OCI-LY7 (cell line): Measurements from ENCODE around the gene RFPL2.
"Not testable (repeated sequence)": the region's sequence is repeated elsewhere in the genome, so short reads cannot be mapped to it uniquely, and the experiment has no call there.

Source experiments
- EZH2phosphoT487 ChIP-seq: fragments of 200-600 bp; sonication (generic); IDR thresholded peaks from 2 replicates; pipeline ENCODE4 v1.6.1; 2018; ENCODE audit warnings: low read depth, borderline replicate concordance, mild to moderate bottlenecking, mixed run types, antibody characterized with exemption, low read length, moderate library complexity, mixed read lengths
- TF ChIP-seq, protein P1 (sequence below): fragments of 200-600 bp; sonication (generic); conservative IDR thresholded peaks from 2 replicates; pipeline ENCODE4 v1.5.1; 2014; ENCODE audit warnings: mild to moderate bottlenecking, antibody characterized with exemption, low read length, moderate library complexity, mixed read lengths

DNA sequence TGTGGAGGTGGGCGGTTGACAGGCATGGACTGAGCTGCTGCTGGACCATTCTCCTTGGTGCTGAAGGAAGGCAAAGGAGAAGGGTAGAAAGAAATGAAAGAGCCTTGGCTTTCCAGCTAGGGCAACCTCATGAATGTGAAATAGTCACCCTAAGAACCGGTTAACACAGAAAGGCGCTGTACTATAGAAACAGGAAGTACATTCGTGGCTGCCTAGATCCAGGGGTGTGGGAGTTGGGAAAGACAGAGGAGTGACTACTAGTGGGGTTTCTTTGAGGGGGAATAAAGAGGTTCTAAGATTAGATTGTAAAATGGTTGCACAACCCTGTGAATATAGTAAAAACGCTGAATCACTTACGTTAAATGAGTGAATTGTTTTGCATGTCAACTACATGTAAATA is 53.2 kb downstream of the RFPL2 start:
- TF ChIP-seq, protein P1, sequence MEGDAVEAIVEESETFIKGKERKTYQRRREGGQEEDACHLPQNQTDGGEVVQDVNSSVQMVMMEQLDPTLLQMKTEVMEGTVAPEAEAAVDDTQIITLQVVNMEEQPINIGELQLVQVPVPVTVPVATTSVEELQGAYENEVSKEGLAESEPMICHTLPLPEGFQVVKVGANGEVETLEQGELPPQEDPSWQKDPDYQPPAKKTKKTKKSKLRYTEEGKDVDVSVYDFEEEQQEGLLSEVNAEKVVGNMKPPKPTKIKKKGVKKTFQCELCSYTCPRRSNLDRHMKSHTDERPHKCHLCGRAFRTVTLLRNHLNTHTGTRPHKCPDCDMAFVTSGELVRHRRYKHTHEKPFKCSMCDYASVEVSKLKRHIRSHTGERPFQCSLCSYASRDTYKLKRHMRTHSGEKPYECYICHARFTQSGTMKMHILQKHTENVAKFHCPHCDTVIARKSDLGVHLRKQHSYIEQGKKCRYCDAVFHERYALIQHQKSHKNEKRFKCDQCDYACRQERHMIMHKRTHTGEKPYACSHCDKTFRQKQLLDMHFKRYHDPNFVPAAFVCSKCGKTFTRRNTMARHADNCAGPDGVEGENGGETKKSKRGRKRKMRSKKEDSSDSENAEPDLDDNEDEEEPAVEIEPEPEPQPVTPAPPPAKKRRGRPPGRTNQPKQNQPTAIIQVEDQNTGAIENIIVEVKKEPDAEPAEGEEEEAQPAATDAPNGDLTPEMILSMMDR, result not testable (repeated sequence)
- not testable (repeated sequence) for TF ChIP-seq EZH2phosphoT487
